Type B pancreatic cell (in vitro differentiated cells): Measurements from ENCODE around the gene HEPACAM. TPM values are rescaled to one million over a fixed set of nuclear protein-coding genes. Genes with fewer than 3 reads are reported as not detected.
"Not testable (repeated sequence)": the region's sequence is repeated elsewhere in the genome, so short reads cannot be mapped to it uniquely, and the experiment has no call there.

ENCODE experiments used
- DNase-seq: peaks from one replicate; pipeline ENCODE4 v3.0.0; 2021; ENCODE audit warnings: mixed read lengths; ENCODE audit not compliant: unreplicated experiment; ENCODE audit errors: extremely low spot score
- H3K27ac Mint-ChIP-seq: 2 replicates; pipeline ENCODE4 v1.8.0; 2021; ENCODE audit warnings: mild to moderate bottlenecking, mixed read lengths
- H3K27me3 Mint-ChIP-seq: 2 replicates; pipeline ENCODE4 v1.8.0; 2021; ENCODE audit warnings: mixed read lengths
- H3K36me3 Mint-ChIP-seq: 2 replicates; pipeline ENCODE4 v1.8.0; 2021; ENCODE audit warnings: mixed read lengths
- H3K4me1 Mint-ChIP-seq: one replicate; pipeline ENCODE4 v1.8.0; 2021; ENCODE audit warnings: mixed read lengths; ENCODE audit not compliant: unreplicated experiment
- H3K4me3 Mint-ChIP-seq: 2 replicates; pipeline ENCODE4 v1.8.0; 2021; ENCODE audit warnings: mild to moderate bottlenecking, mixed read lengths
- H3K9me3 Mint-ChIP-seq: 2 replicates; pipeline ENCODE4 v1.8.0; 2021; ENCODE audit warnings: mixed read lengths
- total RNA-seq: library from RNA; stranded (reverse); gene quantifications from 2 replicates; pipeline ENCODE4 v1.2.1, GENCODE V29; 2021; ENCODE audit warnings: low replicate concordance
- TF ChIP-seq, protein P1 (sequence below): fragments of 200-600 bp; sonication (generic); conservative IDR thresholded peaks from 2 replicates; pipeline ENCODE4 v1.5.0; 2021; ENCODE audit warnings: antibody characterized with exemption, mild to moderate bottlenecking

Gene HEPACAM
- total RNA-seq, 1 donor from 2014 or later: 0.43 TPM

GRCh38 chr11:124977006-124977405 is 41.2 kb upstream of the HEPACAM start:
- TF ChIP-seq, protein P1, sequence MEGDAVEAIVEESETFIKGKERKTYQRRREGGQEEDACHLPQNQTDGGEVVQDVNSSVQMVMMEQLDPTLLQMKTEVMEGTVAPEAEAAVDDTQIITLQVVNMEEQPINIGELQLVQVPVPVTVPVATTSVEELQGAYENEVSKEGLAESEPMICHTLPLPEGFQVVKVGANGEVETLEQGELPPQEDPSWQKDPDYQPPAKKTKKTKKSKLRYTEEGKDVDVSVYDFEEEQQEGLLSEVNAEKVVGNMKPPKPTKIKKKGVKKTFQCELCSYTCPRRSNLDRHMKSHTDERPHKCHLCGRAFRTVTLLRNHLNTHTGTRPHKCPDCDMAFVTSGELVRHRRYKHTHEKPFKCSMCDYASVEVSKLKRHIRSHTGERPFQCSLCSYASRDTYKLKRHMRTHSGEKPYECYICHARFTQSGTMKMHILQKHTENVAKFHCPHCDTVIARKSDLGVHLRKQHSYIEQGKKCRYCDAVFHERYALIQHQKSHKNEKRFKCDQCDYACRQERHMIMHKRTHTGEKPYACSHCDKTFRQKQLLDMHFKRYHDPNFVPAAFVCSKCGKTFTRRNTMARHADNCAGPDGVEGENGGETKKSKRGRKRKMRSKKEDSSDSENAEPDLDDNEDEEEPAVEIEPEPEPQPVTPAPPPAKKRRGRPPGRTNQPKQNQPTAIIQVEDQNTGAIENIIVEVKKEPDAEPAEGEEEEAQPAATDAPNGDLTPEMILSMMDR: no peak
- Mint-ChIP-seq H3K4me3 (no peak overlapping the region), H3K27ac (no peak overlapping the region), H3K4me1 (no peaks in the 10 kb centered on the region), H3K9me3 (peaks cover 4% of the 10 kb centered on the region), H3K27me3 (no peaks in the 10 kb centered on the region), H3K36me3 (peaks cover 20% of the 10 kb centered on the region)
- DNase-seq: no peak

- Mint-ChIP-seq H3K4me1 (no peaks in the 10 kb centered on the region), H3K27me3 (no peaks in the 10 kb centered on the region), H3K4me3 (no peak overlapping the region), H3K9me3 (peaks cover 4% of the 10 kb centered on the region), H3K27ac (no peak overlapping the region), H3K36me3 (peaks cover 18% of the 10 kb centered on the region)
- TF ChIP-seq, protein P1: no peak
- no peak for DNase-seq
Observed at GRCh38 chr11:124976531-124976930, 40.7 kb upstream of the HEPACAM start.

DNA sequence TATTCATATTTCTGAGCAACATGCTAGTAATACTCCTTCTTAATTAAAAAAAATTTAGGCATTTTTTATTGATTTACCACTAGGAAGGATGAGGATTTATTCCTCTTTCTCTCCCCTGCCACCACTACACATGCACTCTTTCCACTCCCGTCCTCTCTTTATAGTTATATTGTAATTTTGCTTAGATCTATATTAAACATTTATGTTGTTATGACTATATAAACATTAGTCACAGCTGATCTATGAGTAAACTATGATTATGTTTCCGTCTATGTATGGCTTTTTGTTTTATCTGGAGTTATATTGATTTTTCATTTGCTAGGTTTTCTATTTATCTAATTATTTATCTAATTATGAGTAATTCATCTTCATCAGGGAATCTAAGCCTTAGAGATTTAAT is 36.0 kb upstream of the HEPACAM start:
- no peak for DNase-seq
- TF ChIP-seq, protein P1: no peak
- H3K4me3 Mint-ChIP-seq: no peak overlapping the region

GRCh38 chr11:124970925-124971324 is 35.1 kb upstream of the HEPACAM start:
- H3K9me3 Mint-ChIP-seq: no peaks in the 10 kb centered on the region
- no peaks in the 10 kb centered on the region for H3K4me1 Mint-ChIP-seq
- no peak overlapping the region for H3K4me3 Mint-ChIP-seq
- H3K27ac Mint-ChIP-seq: no peak overlapping the region
- DNase-seq: no peak
- H3K36me3 Mint-ChIP-seq: no peaks in the 10 kb centered on the region
- TF ChIP-seq, protein P1: no peak
- H3K27me3 Mint-ChIP-seq: no peaks in the 10 kb centered on the region

More for the DNA sequence above, 36.0 kb upstream of the HEPACAM start:
- H3K27me3 Mint-ChIP-seq: no peaks in the 10 kb centered on the region
- H3K27ac Mint-ChIP-seq: no peak overlapping the region
- H3K4me1 Mint-ChIP-seq: no peaks in the 10 kb centered on the region
- H3K9me3 Mint-ChIP-seq: no peaks in the 10 kb centered on the region
- H3K36me3 Mint-ChIP-seq: no peaks in the 10 kb centered on the region

DNA sequence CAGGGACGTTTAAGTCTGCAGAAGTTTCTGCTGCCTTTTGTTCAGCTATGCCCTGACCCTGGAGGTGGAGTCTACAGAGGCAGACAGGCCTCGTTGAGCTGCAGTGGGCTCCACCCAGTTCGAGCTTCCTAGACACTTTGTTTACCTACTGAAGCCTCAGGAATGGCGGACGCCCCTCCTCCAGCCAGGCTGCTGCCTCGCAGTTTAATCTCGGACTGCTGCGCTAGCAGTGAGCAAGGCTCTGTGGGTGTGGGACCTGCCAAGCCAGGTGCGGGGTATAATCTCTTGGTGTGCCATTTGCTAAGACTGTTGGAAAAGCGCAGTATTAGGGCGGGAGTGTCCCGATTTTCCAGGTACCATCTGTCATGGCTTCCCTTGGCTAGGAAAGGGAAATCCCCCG is 32.4 kb upstream of the HEPACAM start:
- not testable (repeated sequence) for H3K27ac Mint-ChIP-seq, H3K9me3 Mint-ChIP-seq, H3K4me1 Mint-ChIP-seq

DNA sequence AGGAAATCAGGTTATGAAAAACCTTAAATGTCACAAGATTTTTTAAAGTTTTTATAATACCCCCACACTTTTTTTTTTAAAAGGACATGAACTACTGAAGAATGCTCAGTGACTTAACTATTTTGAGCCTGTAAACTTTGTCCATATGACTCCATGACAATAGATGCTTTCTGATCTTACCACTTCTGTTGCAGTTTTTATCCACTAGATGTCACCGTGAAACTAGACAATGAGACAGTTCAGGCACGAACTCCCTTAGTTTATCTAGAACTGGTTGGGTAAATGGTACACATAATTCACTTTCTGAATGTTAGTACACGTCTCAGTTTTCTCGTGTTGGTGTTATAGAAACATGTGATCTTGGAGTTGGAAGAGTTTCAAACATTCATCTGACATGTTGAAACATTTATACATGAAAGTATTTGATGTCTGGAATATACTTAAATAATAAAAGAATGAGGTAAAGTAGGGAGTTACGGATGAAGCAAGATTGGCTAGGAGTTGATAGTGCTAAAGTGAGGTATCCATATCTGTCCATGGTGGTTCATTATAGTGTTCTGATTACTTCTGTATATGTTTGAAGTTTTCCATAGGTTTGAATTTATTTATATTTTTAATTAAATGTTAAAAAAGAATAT is 26.2 kb upstream of the HEPACAM start:
- TF ChIP-seq, protein P1: peak; percentile 86
- no peak overlapping the region for H3K4me3 Mint-ChIP-seq
- no peaks in the 10 kb centered on the region for H3K27me3 Mint-ChIP-seq
- H3K4me1 Mint-ChIP-seq: no peaks in the 10 kb centered on the region
- no peaks in the 10 kb centered on the region for H3K36me3 Mint-ChIP-seq
- H3K27ac Mint-ChIP-seq: no peak overlapping the region
- DNase-seq: no peak
- no peaks in the 10 kb centered on the region for H3K9me3 Mint-ChIP-seq

More for the DNA sequence above, 32.4 kb upstream of the HEPACAM start:
- not testable (repeated sequence) for DNase-seq, H3K36me3 Mint-ChIP-seq, H3K27me3 Mint-ChIP-seq, H3K4me3 Mint-ChIP-seq
